Esophagus squamous epithelium (tissue), 4 donors: ENCODE results near the gene SNAP29.

Experiments
- POLR2A ChIP-seq, 4 donors: fragments of 450-650 bp; IDR thresholded peaks; one replicate each; pipeline ENCODE4 v1.6.1; 2017; ENCODE audit warnings: antibody characterized with exemption in 4 of 4, mild to moderate bottlenecking in 4 of 4, moderate library complexity in 3 of 4
- TF ChIP-seq, protein P1 (sequence below), 6 experiments: fragments of 450-650 bp in 4 of 6; fragments of 200-600 bp in 2 of 6; sonication (generic) in 2 of 6; IDR thresholded peaks; one replicate each; pipeline ENCODE4 v1.5.1; 2016 to 2019; ENCODE audit warnings: antibody characterized with exemption in 6 of 6, mild to moderate bottlenecking in 4 of 6, moderate library complexity in 4 of 6

DNA sequence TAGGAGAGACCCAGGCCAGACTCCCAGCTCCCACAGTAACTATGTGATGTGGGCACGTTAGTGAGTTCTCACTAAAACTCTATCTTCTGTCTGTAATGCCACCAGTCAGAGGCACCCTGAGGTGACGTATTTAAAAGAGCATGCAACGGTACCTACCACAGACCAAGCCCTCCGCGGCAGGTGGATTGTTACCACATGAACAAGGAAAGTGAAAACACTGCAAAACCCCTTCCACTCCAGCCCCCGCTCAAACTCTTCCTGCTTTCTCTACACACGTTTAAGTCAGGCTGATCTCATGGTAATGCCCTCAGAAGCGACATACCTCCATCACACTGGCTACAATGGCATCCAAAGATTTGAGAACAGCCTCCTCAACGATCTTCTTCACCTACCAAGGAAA lies 48.2 kb upstream of the SNAP29 start:
- TF ChIP-seq, protein P1, sequence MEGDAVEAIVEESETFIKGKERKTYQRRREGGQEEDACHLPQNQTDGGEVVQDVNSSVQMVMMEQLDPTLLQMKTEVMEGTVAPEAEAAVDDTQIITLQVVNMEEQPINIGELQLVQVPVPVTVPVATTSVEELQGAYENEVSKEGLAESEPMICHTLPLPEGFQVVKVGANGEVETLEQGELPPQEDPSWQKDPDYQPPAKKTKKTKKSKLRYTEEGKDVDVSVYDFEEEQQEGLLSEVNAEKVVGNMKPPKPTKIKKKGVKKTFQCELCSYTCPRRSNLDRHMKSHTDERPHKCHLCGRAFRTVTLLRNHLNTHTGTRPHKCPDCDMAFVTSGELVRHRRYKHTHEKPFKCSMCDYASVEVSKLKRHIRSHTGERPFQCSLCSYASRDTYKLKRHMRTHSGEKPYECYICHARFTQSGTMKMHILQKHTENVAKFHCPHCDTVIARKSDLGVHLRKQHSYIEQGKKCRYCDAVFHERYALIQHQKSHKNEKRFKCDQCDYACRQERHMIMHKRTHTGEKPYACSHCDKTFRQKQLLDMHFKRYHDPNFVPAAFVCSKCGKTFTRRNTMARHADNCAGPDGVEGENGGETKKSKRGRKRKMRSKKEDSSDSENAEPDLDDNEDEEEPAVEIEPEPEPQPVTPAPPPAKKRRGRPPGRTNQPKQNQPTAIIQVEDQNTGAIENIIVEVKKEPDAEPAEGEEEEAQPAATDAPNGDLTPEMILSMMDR (IDR thresholded peaks at IDR 0.05) = no peak
- TF ChIP-seq POLR2A (IDR thresholded peaks at IDR 0.05) = no peak
